SK-N-MC (cell line): ENCODE data around the gene OR10V1.

Experiments
- EZH2 ChIP-seq: fragments of 200-600 bp; sonication (generic); IDR thresholded peaks from one replicate; pipeline ENCODE4 v1.6.1; 2017; ENCODE audit warnings: antibody characterized with exemption
- POLR2AphosphoS5 ChIP-seq: IDR thresholded peaks from 2 replicates; pipeline ENCODE4 v1.6.1; 2012; ENCODE audit warnings: mild to moderate bottlenecking, low read depth, low read length, borderline replicate concordance

GRCh38 chr11:59708537-59708936 is 5.1 kb downstream of the OR10V1 start:
- TF ChIP-seq EZH2 = no peak
- TF ChIP-seq POLR2AphosphoS5 = no peak
